GM12891 (cell line): Measurements from ENCODE around the gene NBDY.

Experiments
- POLR2A ChIP-seq: IDR thresholded peaks from 2 replicates; pipeline ENCODE4 v1.6.1; 2011; ENCODE audit warnings: low read depth, low read length, control low read depth
- POLR2AphosphoS5 ChIP-seq: IDR thresholded peaks from 2 replicates; pipeline ENCODE4 v1.6.1; 2011; ENCODE audit warnings: low read depth, low read length, control low read depth
- SPI1 ChIP-seq: IDR thresholded peaks from 2 replicates; pipeline ENCODE4 v1.6.1; 2011; ENCODE audit warnings: low read depth, low read length, control low read depth
- TAF1 ChIP-seq: IDR thresholded peaks from 2 replicates; pipeline ENCODE4 v1.6.1; 2011; ENCODE audit warnings: low read depth, low read length, control low read depth

GRCh38 chrX:56789518-56790070, 60.6 kb downstream of the NBDY start:
- no peak for TF ChIP-seq TAF1
- no peak for TF ChIP-seq SPI1
- TF ChIP-seq POLR2AphosphoS5 = no peak
- TF ChIP-seq POLR2A = no peak
